ENCODE results near the gene MX2.

The MX2 gene

DNA sequence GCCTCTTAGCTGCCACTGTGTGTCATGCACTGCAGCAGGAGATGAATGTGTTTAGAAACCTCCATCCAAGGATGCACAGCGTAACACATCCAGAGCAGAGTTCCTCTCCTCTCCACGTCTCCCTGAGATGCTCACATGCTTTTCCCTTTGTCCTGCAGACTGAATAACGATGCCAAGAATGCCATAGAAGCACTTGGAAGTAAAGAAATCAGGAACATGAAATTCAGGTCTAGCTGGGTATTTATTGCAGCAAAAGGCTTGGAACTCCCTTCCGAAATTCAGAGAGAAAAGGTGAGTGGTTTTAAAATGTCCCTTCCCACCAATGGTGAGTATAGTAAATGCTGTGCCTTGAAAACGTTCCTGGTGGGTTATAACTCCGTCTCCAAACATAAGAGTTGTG, 13.4 kb upstream of the MX2 start:
- POLR2A ChIA-PET: no interaction called here
- TF ChIP-seq CTCF (IDR thresholded peaks at IDR 0.05; ENCODE audit: control extremely low read depth, extremely low read depth, low read depth, missing control alignments): no peak
- no peak for DNase-seq (ENCODE audit: extremely low spot score)
- CTCF ChIA-PET: no interaction called here

- no peak for TF ChIP-seq CTCF (IDR thresholded peaks at IDR 0.05; ENCODE audit: control extremely low read depth, extremely low read depth, low read depth, missing control alignments)
- CTCF ChIA-PET: no interaction called here
Measured at GRCh38 chr21:41349126-41349525, 12.7 kb upstream of the MX2 start.

DNA sequence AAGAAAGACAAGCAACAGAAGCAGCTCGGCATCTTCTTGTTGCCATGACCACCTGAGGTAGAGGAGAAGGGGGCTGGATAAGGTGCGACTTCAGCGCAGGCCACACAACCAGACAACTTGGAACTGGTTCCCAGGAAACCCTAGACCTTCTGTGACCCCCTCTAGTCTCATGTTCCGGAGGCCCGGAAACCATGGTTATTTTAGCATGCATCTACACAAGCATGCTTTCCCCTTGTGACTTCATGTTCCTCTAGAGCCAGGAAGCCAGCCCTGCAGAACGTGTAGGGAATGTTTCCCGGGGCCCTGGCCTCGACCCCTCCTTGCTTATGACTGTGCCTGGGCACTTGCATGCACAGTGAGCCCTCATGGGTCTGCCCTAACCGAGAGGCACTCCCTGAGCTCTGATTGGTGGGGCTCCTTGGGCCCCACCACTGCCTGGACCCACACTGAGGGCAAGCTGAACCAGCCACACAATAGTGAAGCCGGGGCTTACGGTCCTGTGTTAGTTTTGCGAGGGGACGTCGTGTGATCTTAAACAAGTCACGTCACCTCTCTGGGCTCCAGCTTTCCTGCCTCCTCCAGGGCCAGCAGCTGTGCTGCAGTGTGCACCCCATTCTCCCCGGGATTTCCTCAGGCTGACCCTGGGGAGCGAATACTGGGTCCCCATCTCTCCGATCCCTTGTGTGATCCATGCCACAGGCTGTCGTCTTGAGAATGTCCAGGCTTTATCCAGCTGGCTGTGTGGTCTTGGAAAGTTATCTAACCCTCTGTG, 12.0 kb upstream of the MX2 start:
- DNase-seq (ENCODE audit: extremely low spot score): no peak
- ChIA-PET POLR2A (no interaction called here), CTCF (interaction anchor here (1.4 to 1.5 kb wide), 2 partner anchors 19 to 67 kb away, joined by 4 to 5 read pairs; no protein-coding TSS in a partner anchor)
- no peak for TF ChIP-seq CTCF (IDR thresholded peaks at IDR 0.05; ENCODE audit: control extremely low read depth, extremely low read depth, low read depth, missing control alignments)

More at GRCh38 chr21:41349126-41349525, 12.7 kb upstream of the MX2 start:
- DNase-seq (ENCODE audit: extremely low spot score): no peak
- POLR2A ChIA-PET: no interaction called here

- DNase-seq (ENCODE audit: extremely low spot score): no peak
- no peak for TF ChIP-seq CTCF (IDR thresholded peaks at IDR 0.05; ENCODE audit: control extremely low read depth, extremely low read depth, low read depth, missing control alignments)
- CTCF ChIA-PET: interaction anchor here (1.4 to 1.5 kb wide), 2 partner anchors 18 to 68 kb away, joined by 4 to 5 read pairs; no protein-coding TSS in a partner anchor
- POLR2A ChIA-PET: no interaction called here
Measured at GRCh38 chr21:41350436-41351155, 11.2 kb upstream of the MX2 start.

DNA sequence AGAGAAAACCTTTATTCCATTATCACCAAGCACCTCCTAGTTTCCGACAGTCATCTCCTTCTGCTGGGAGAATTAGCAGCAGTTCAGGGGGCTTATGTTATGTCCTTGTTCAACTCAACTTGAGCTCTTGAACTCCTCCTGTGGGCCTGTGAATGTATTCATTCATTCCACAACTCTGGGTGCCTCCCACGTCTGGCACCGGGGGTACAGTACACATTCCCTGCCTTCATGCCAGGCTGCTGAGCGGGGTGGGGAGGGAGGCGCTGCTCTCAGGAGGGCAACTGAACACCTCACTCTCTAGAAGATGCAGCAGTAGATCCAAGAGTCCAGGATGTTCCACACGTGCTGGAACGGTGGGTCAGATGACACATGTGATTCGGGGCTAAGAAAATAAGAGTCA, 4.3 kb upstream of the MX2 start:
- CTCF ChIA-PET: interaction anchor here (1.4 kb wide), 1 partner anchor 12 kb away, joined by 5 read pairs; no protein-coding TSS in a partner anchor
- no peak for DNase-seq (ENCODE audit: extremely low spot score)
- TF ChIP-seq CTCF (IDR thresholded peaks at IDR 0.05; ENCODE audit: control extremely low read depth, extremely low read depth, low read depth, missing control alignments): no peak
- POLR2A ChIA-PET: interaction anchor here (1.2 kb wide), 1 partner anchor 10 kb away, joined by 3 read pairs; no protein-coding TSS in a partner anchor
